Keratinocyte (primary cell): ENCODE measurements around the gene ZMIZ1. TPM values are rescaled to one million over a fixed set of nuclear protein-coding genes. Genes with fewer than 3 reads are reported as not detected.
A peak's percentile ranks its signal among the peaks of the same experiment; 100 is the strongest.

Source experiments
- DNase-seq: peaks from one replicate; pipeline ENCODE4 v3.0.0-alpha.2; 2011; ENCODE audit warnings: low read depth, missing footprints, low spot score
- FAIRE-seq: peaks from 2 replicates; lab custom pipeline; 2011; peaks lifted over from hg19 to GRCh38; lab: Jason Lieb, UNC
- H2AFZ ChIP-seq: 2 replicates; pipeline ENCODE4 v1.6.0; 2012; ENCODE audit warnings: low read length, control low read depth, inconsistent platforms; ENCODE audit not compliant: control insufficient read depth
- H3K27ac ChIP-seq: 2 replicates; pipeline ENCODE4 v1.5.1; 2011; ENCODE audit warnings: low read length; ENCODE audit not compliant: control insufficient read depth, insufficient read depth
- H3K27me3 ChIP-seq: 3 replicates; pipeline ENCODE4 v1.6.0; 2011; ENCODE audit warnings: low read length; ENCODE audit not compliant: control insufficient read depth, insufficient read depth; ENCODE audit errors: extremely low read depth
- H3K36me3 ChIP-seq, 2 experiments: 2 replicates in 1 of 2; 3 replicates in 1 of 2; pipeline ENCODE4 v1.5.1; 2011; ENCODE audit warnings: low read length in 2 of 2, mild to moderate bottlenecking in 1 of 2; ENCODE audit not compliant: control insufficient read depth in 2 of 2, insufficient read depth in 2 of 2; ENCODE audit errors: extremely low read depth in 1 of 2
- H3K4me1 ChIP-seq: 3 replicates; pipeline ENCODE4 v1.5.1; 2011; ENCODE audit warnings: low read length; ENCODE audit not compliant: control insufficient read depth, insufficient read depth; ENCODE audit errors: extremely low read depth
- H3K4me2 ChIP-seq: 3 replicates; pipeline ENCODE4 v1.6.0; 2011; ENCODE audit warnings: low read depth, low read length; ENCODE audit not compliant: control insufficient read depth, insufficient read depth; ENCODE audit errors: extremely low read depth
- H3K4me3 ChIP-seq, 3 experiments: fragments of 200-600 bp in 1 of 3; sonication (generic) in 1 of 3; 2 replicates in 2 of 3; 3 replicates in 1 of 3; pipeline ENCODE4 v1.5.1; 2011 to 2016; ENCODE audit warnings: low read length in 3 of 3, mild to moderate bottlenecking in 3 of 3, control low read depth in 2 of 3, inconsistent platforms in 1 of 3, low read depth in 1 of 3, mixed read lengths in 1 of 3, mixed run types in 1 of 3, moderate library complexity in 1 of 3; ENCODE audit not compliant: control insufficient read depth in 2 of 3, insufficient read depth in 2 of 3; ENCODE audit errors: extremely low read depth in 1 of 3
- H3K79me2 ChIP-seq: 2 replicates; pipeline ENCODE4 v1.6.0; 2012; ENCODE audit warnings: low read length; ENCODE audit not compliant: control insufficient read depth, insufficient read depth
- H3K9ac ChIP-seq: 3 replicates; pipeline ENCODE4 v1.6.0; 2011; ENCODE audit warnings: low read length; ENCODE audit not compliant: control insufficient read depth, insufficient read depth; ENCODE audit errors: extremely low read depth
- H3K9me1 ChIP-seq: 3 replicates; pipeline ENCODE4 v1.6.0; 2011; ENCODE audit warnings: low read length; ENCODE audit not compliant: control insufficient read depth, insufficient read depth; ENCODE audit errors: extremely low read depth
- H3K9me3 ChIP-seq: 2 replicates; pipeline ENCODE4 v1.5.1; 2012; ENCODE audit warnings: low read depth, low read length; ENCODE audit not compliant: control insufficient read depth
- H4K20me1 ChIP-seq: 3 replicates; pipeline ENCODE4 v1.6.0; 2011; ENCODE audit warnings: low read length; ENCODE audit not compliant: control insufficient read depth, insufficient read depth; ENCODE audit errors: extremely low read depth
- CTCF ChIP-seq, 3 experiments: IDR thresholded peaks in 1 of 3; conservative IDR thresholded peaks in 1 of 3; optimal IDR thresholded peaks in 1 of 3; 2 replicates in 2 of 3; 3 replicates in 1 of 3; pipeline versions ENCODE3 to v1.5.1; 2011; ENCODE audit warnings: low read length in 3 of 3, mild to moderate bottlenecking in 3 of 3, moderate library complexity in 2 of 3, control low read depth in 1 of 3, inconsistent platforms in 1 of 3; ENCODE audit not compliant: insufficient read depth in 2 of 3; ENCODE audit errors: extremely low read depth in 1 of 3
- EZH2 ChIP-seq: IDR thresholded peaks from one replicate; pipeline ENCODE4 v1.6.1; 2012; ENCODE audit warnings: inconsistent platforms, mild to moderate bottlenecking, low read length, moderate library complexity
- dilution Hi-C: fragments of 300-500 bp; cut with MboI; formaldehyde crosslinking; loops from one replicate; pipeline ENCODE4 v1.7.0; 2020; ENCODE audit warnings: low sequenced_read_pairs; ENCODE audit not compliant: extremely low pct_ligation_motif_present
- polyA plus RNA-seq, 5 experiments: library from polyadenylated mRNA; depleted of rRNA in 3 of 5; stranded (reverse) in 3 of 5; stranded (forward) in 1 of 5; unstranded in 1 of 5; fragments of >200 nt; gene quantifications; 1 replicate in 1 of 5; 2 replicates in 3 of 5; 3 replicates in 1 of 5; pipeline versions ENCODE4 v1.2.1 to v1.2.3, GENCODE V29; 2011 to 2012; ENCODE audit warnings: missing spikeins in 2 of 5, low read depth in 1 of 5, low replicate concordance in 1 of 5

ZMIZ1 gene
- polyA plus RNA-seq, 1 donor (not counting 4 experiments of a cell fraction or from before 2014, with no cell fraction given), result 1.8 TPM

- H3K4me2 ChIP-seq, result peak overlapping the region; percentile 1
- dilution Hi-C loops, result no loop called here
These were observed 260.8 kb downstream of the ZMIZ1 start for GRCh38 chr10:79329529-79329928.

GRCh38 chr10:79331226-79331625 is 262.5 kb downstream of the ZMIZ1 start:
- peak overlapping the region; percentile 94 for H3K27ac ChIP-seq
- H3K4me2 ChIP-seq, result peak overlapping the region; percentile 56
- no peak overlapping the region for H3K4me3 ChIP-seq
- TF ChIP-seq EZH2 (no peak), CTCF (optimal IDR thresholded peaks at IDR 0.05 in 1 of 3, IDR thresholded peaks at IDR 0.05 in 1 of 3, conservative IDR thresholded peaks at IDR 0.05 in 1 of 3; ENCODE audit: extremely low read depth in 1 of 3, insufficient read depth in 2 of 3, low read length in 3 of 3) (no peak)
- no peak for FAIRE-seq
- H3K27me3 ChIP-seq, result no peaks in the 10 kb centered on the region
- dilution Hi-C loops, result no loop called here
- no peaks in the 10 kb centered on the region for H3K36me3 ChIP-seq
- peaks cover 44% of the 10 kb centered on the region for H3K4me1 ChIP-seq
- H3K9ac ChIP-seq, result peak overlapping the region; percentile 76
- no peaks in the 10 kb centered on the region for H3K79me2 ChIP-seq
- H3K9me3 ChIP-seq, result peaks cover 2% of the 10 kb centered on the region
- H2AFZ ChIP-seq, result no peak overlapping the region
- no peaks in the 10 kb centered on the region for H3K9me1 ChIP-seq
- DNase-seq, result no peak
- no peaks in the 10 kb centered on the region for H4K20me1 ChIP-seq

More at GRCh38 chr10:79329529-79329928, 260.8 kb downstream of the ZMIZ1 start:
- H3K4me3 ChIP-seq, result no peak overlapping the region
- TF ChIP-seq CTCF (optimal IDR thresholded peaks at IDR 0.05 in 1 of 3, IDR thresholded peaks at IDR 0.05 in 1 of 3, conservative IDR thresholded peaks at IDR 0.05 in 1 of 3; ENCODE audit: extremely low read depth in 1 of 3, insufficient read depth in 2 of 3, low read length in 3 of 3) (no peak), EZH2 (no peak)
- no peak for DNase-seq
- H3K79me2 ChIP-seq, result no peaks in the 10 kb centered on the region
- H3K9ac ChIP-seq, result peak overlapping the region; percentile 59
- no peaks in the 10 kb centered on the region for H3K9me1 ChIP-seq
- FAIRE-seq, result peak; percentile 88
- no peak overlapping the region for H2AFZ ChIP-seq
- peaks cover 42% of the 10 kb centered on the region for H3K4me1 ChIP-seq
- H3K27me3 ChIP-seq, result no peaks in the 10 kb centered on the region
- H3K9me3 ChIP-seq, result peaks cover 2% of the 10 kb centered on the region
- no peaks in the 10 kb centered on the region for H4K20me1 ChIP-seq
- no peaks in the 10 kb centered on the region for H3K36me3 ChIP-seq
- peak overlapping the region; percentile 83 for H3K27ac ChIP-seq
